GM12878 (cell line): ENCODE results near the gene APLP2.

ENCODE experiments used
- CHD2 ChIP-seq: IDR thresholded peaks from 2 replicates; pipeline ENCODE4 v1.6.1; 2011; ENCODE audit warnings: low read depth, low read length, improper control_type of control experiment, borderline replicate concordance
- EZH2 ChIP-seq: IDR thresholded peaks from 2 replicates; pipeline ENCODE4 v1.6.1; 2012; ENCODE audit warnings: low read depth, mild to moderate bottlenecking, control low read depth, inconsistent platforms, low read length, borderline replicate concordance; ENCODE audit not compliant: control insufficient read depth
- FOXM1 ChIP-seq: IDR thresholded peaks from 2 replicates; pipeline ENCODE4 v1.6.1; 2012; ENCODE audit warnings: low read depth, mild to moderate bottlenecking, inconsistent platforms, low read length, moderate library complexity
- POLR2AphosphoS5 ChIP-seq: IDR thresholded peaks from 2 replicates; pipeline ENCODE4 v1.6.1; 2011; ENCODE audit warnings: mild to moderate bottlenecking, low read length, inconsistent platforms
- RAD51 ChIP-seq: fragments of 450-650 bp; IDR thresholded peaks from 2 replicates; pipeline ENCODE4 v1.6.1; 2016; ENCODE audit warnings: moderate library complexity, mild to moderate bottlenecking, inconsistent platforms
- TBL1XR1 ChIP-seq: IDR thresholded peaks from 2 replicates; pipeline ENCODE4 v1.6.1; 2012; ENCODE audit warnings: low read depth, low read length, improper control_type of control experiment
- YY1 ChIP-seq: IDR thresholded peaks from 2 replicates; pipeline ENCODE4 v1.6.1; 2011; ENCODE audit warnings: low read depth, mild to moderate bottlenecking, low read length
- ZNF622 ChIP-seq: fragments of 450-650 bp; IDR thresholded peaks from 2 replicates; pipeline ENCODE4 v1.6.1; 2017; ENCODE audit warnings: mild to moderate bottlenecking, inconsistent platforms
- TF ChIP-seq, protein P1 (sequence below), 3 experiments: IDR thresholded peaks in 2 of 3; conservative IDR thresholded peaks in 1 of 3; 2 replicates each; pipeline ENCODE4 v1.5.1; 2011; ENCODE audit warnings: low read depth in 3 of 3, low read length in 3 of 3, mild to moderate bottlenecking in 3 of 3, control low read depth in 2 of 3, moderate library complexity in 2 of 3, inconsistent platforms in 1 of 3, mixed read lengths in 1 of 3; ENCODE audit not compliant: control insufficient read depth in 2 of 3, insufficient read depth in 1 of 3; ENCODE audit errors: extremely low read depth in 1 of 3
- TF ChIP-seq, protein P2 (sequence below): fragments of 450-650 bp; IDR thresholded peaks from 2 replicates; pipeline ENCODE4 v1.6.1; 2017; ENCODE audit warnings: mild to moderate bottlenecking

DNA sequence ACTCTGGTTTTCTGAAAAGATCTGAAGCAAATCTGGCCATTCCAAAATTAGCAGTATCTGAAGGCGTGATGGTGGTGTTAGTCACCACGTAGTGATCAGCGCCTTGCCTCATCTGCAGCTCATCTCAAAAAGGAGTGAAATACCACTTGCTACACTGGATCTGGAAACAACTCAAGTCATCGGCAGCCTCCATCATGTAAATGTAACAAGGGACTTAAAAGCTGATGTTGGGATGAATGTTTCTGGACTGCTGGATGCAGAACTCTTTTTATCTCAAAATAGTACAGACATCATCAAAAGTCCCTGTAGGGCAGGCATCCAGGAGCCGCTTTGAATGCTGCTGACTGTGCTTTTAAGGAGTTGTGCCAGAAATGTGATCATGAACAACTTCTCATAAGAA is 14.1 kb upstream of the APLP2 start:
- TF ChIP-seq, protein P1, sequence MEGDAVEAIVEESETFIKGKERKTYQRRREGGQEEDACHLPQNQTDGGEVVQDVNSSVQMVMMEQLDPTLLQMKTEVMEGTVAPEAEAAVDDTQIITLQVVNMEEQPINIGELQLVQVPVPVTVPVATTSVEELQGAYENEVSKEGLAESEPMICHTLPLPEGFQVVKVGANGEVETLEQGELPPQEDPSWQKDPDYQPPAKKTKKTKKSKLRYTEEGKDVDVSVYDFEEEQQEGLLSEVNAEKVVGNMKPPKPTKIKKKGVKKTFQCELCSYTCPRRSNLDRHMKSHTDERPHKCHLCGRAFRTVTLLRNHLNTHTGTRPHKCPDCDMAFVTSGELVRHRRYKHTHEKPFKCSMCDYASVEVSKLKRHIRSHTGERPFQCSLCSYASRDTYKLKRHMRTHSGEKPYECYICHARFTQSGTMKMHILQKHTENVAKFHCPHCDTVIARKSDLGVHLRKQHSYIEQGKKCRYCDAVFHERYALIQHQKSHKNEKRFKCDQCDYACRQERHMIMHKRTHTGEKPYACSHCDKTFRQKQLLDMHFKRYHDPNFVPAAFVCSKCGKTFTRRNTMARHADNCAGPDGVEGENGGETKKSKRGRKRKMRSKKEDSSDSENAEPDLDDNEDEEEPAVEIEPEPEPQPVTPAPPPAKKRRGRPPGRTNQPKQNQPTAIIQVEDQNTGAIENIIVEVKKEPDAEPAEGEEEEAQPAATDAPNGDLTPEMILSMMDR (IDR thresholded peaks at IDR 0.05 in 2 of 3, conservative IDR thresholded peaks at IDR 0.05 in 1 of 3; ENCODE audit: control insufficient read depth in 2 of 3, extremely low read depth in 1 of 3, insufficient read depth in 1 of 3, low read depth in 3 of 3, low read length in 3 of 3) = no peak
- TF ChIP-seq POLR2AphosphoS5 (no peak), EZH2 (no peak), RAD51 (no peak), ZNF622 (no peak), FOXM1 (no peak), TBL1XR1 (no peak), YY1 (no peak), CHD2 (no peak)
- TF ChIP-seq, protein P2, sequence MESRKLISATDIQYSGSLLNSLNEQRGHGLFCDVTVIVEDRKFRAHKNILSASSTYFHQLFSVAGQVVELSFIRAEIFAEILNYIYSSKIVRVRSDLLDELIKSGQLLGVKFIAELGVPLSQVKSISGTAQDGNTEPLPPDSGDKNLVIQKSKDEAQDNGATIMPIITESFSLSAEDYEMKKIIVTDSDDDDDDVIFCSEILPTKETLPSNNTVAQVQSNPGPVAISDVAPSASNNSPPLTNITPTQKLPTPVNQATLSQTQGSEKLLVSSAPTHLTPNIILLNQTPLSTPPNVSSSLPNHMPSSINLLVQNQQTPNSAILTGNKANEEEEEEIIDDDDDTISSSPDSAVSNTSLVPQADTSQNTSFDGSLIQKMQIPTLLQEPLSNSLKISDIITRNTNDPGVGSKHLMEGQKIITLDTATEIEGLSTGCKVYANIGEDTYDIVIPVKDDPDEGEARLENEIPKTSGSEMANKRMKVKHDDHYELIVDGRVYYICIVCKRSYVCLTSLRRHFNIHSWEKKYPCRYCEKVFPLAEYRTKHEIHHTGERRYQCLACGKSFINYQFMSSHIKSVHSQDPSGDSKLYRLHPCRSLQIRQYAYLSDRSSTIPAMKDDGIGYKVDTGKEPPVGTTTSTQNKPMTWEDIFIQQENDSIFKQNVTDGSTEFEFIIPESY = no peak
